ENCODE results near the gene NAT8.
"Not testable (repeated sequence)": the region's sequence is repeated elsewhere in the genome, so short reads cannot be mapped to it uniquely, and the experiment has no call there.

Gene NAT8

GRCh38 chr2:73610111-73610510, 32.1 kb downstream of the NAT8 start:
- no peaks in the 10 kb centered on the region for H3K79me1 ChIP-seq (replicated peaks; ENCODE audit: low read length, poor library complexity, severe bottlenecking)
- no peak overlapping the region for H2BK5ac ChIP-seq (ENCODE audit: low read depth, low read length, poor library complexity, severe bottlenecking)
- H3K18ac ChIP-seq (ENCODE audit: low read depth in 1 of 2, low read length in 2 of 2) = no peak overlapping the region
- no peak for DNase-seq
- H3K27me3 ChIP-seq (ENCODE audit: control insufficient read depth in 1 of 2, insufficient read depth in 1 of 2, low read length in 2 of 2) = no peaks in the 10 kb centered on the region
- 94% methylated on average over 2 of the region's 3 CpGs for WGBS
- H2AK5ac ChIP-seq (ENCODE audit: low read length, severe bottlenecking) = no peak overlapping the region
- H3K14ac ChIP-seq (ENCODE audit: low read length in 2 of 2) = no peak overlapping the region
- no peak overlapping the region for H2BK15ac ChIP-seq (ENCODE audit: low read depth, poor library complexity, severe bottlenecking)
- no peak overlapping the region for H2BK12ac ChIP-seq (ENCODE audit: low read length in 2 of 2)
- H3K4me2 ChIP-seq (ENCODE audit: low read length, poor library complexity, severe bottlenecking) = no peak overlapping the region
- H3K27ac ChIP-seq (ENCODE audit: low read length, poor library complexity, severe bottlenecking) = no peak overlapping the region
- no peak overlapping the region for H4K8ac ChIP-seq (ENCODE audit: low read length)
- H4K91ac ChIP-seq (ENCODE audit: low read length) = no peak overlapping the region
- no peak overlapping the region for H2AFZ ChIP-seq (ENCODE audit: low read depth, low read length)
- no peaks in the 10 kb centered on the region for H3K9me3 ChIP-seq (ENCODE audit: control insufficient read depth, low read length)
- H3K9ac ChIP-seq (ENCODE audit: low read length) = no peak overlapping the region
- no peak overlapping the region for H3K4ac ChIP-seq (ENCODE audit: low read depth in 1 of 2, low read length in 2 of 2)
- no peak overlapping the region for H3K23ac ChIP-seq (ENCODE audit: low read length in 2 of 2)
- no peak overlapping the region for H2BK120ac ChIP-seq (ENCODE audit: low read depth, low read length)
- H3K36me3 ChIP-seq (ENCODE audit: control insufficient read depth in 1 of 2, insufficient read depth in 2 of 2, low read depth in 1 of 2, low read length in 2 of 2) = peaks cover 0 to 6% of the 10 kb centered on the region in 2 experiments
- H3K4me1 ChIP-seq (ENCODE audit: control insufficient read depth, insufficient read depth, low read depth, low read length) = no peaks in the 10 kb centered on the region
- no peak overlapping the region for H3K4me3 ChIP-seq (ENCODE audit: insufficient read depth in 1 of 2, low read depth in 1 of 2, low read length in 2 of 2)

- H3K4me1 ChIP-seq (ENCODE audit: control insufficient read depth, insufficient read depth, low read depth, low read length); DNase-seq; H3K4me2 ChIP-seq (ENCODE audit: low read length, poor library complexity, severe bottlenecking); H2BK15ac ChIP-seq (ENCODE audit: low read depth, poor library complexity, severe bottlenecking); H2AK5ac ChIP-seq (ENCODE audit: low read length, severe bottlenecking); H3K4me3 ChIP-seq (ENCODE audit: insufficient read depth in 1 of 2, low read depth in 1 of 2, low read length in 2 of 2); H3K27me3 ChIP-seq (ENCODE audit: control insufficient read depth in 1 of 2, insufficient read depth in 1 of 2, low read length in 2 of 2); H4K91ac ChIP-seq (ENCODE audit: low read length); H3K27ac ChIP-seq (ENCODE audit: low read length, poor library complexity, severe bottlenecking); H2BK12ac ChIP-seq (ENCODE audit: low read length in 2 of 2); H2BK5ac ChIP-seq (ENCODE audit: low read depth, low read length, poor library complexity, severe bottlenecking); H2AFZ ChIP-seq (ENCODE audit: low read depth, low read length); H3K79me1 ChIP-seq (replicated peaks; ENCODE audit: low read length, poor library complexity, severe bottlenecking); H3K14ac ChIP-seq (ENCODE audit: low read length in 2 of 2); H2BK120ac ChIP-seq (ENCODE audit: low read depth, low read length); H3K4ac ChIP-seq (ENCODE audit: low read depth in 1 of 2, low read length in 2 of 2); H3K9me3 ChIP-seq (ENCODE audit: control insufficient read depth, low read length); H3K23ac ChIP-seq (ENCODE audit: low read length in 2 of 2); H4K8ac ChIP-seq (ENCODE audit: low read length); H3K9ac ChIP-seq (ENCODE audit: low read length); H3K18ac ChIP-seq (ENCODE audit: low read depth in 1 of 2, low read length in 2 of 2): not testable (repeated sequence)
- H3K36me3 ChIP-seq (ENCODE audit: control insufficient read depth in 1 of 2, insufficient read depth in 2 of 2, low read depth in 1 of 2, low read length in 2 of 2) = peaks cover 14 to 15% of the 10 kb centered on the region in 2 experiments
- WGBS = 91% methylated on average over 2 of the region's 2 CpGs
Measured at GRCh38 chr2:73604589-73604988, 37.6 kb downstream of the NAT8 start.

GRCh38 chr2:73603099-73603588, 39.1 kb downstream of the NAT8 start:
- peak; percentile 48 for DNase-seq
- H4K8ac ChIP-seq (ENCODE audit: low read length); H2BK120ac ChIP-seq (ENCODE audit: low read depth, low read length); H2BK5ac ChIP-seq (ENCODE audit: low read depth, low read length, poor library complexity, severe bottlenecking); H2BK15ac ChIP-seq (ENCODE audit: low read depth, poor library complexity, severe bottlenecking); H3K14ac ChIP-seq (ENCODE audit: low read length in 2 of 2); H3K4me3 ChIP-seq (ENCODE audit: insufficient read depth in 1 of 2, low read depth in 1 of 2, low read length in 2 of 2); H3K27me3 ChIP-seq (ENCODE audit: control insufficient read depth in 1 of 2, insufficient read depth in 1 of 2, low read length in 2 of 2); H2AK5ac ChIP-seq (ENCODE audit: low read length, severe bottlenecking); H3K4ac ChIP-seq (ENCODE audit: low read depth in 1 of 2, low read length in 2 of 2); H3K4me1 ChIP-seq (ENCODE audit: control insufficient read depth, insufficient read depth, low read depth, low read length); H3K18ac ChIP-seq (ENCODE audit: low read depth in 1 of 2, low read length in 2 of 2); H4K91ac ChIP-seq (ENCODE audit: low read length); H3K9ac ChIP-seq (ENCODE audit: low read length); H3K4me2 ChIP-seq (ENCODE audit: low read length, poor library complexity, severe bottlenecking); H2AFZ ChIP-seq (ENCODE audit: low read depth, low read length); H3K9me3 ChIP-seq (ENCODE audit: control insufficient read depth, low read length); H3K79me1 ChIP-seq (replicated peaks; ENCODE audit: low read length, poor library complexity, severe bottlenecking); H3K23ac ChIP-seq (ENCODE audit: low read length in 2 of 2); H3K27ac ChIP-seq (ENCODE audit: low read length, poor library complexity, severe bottlenecking); H2BK12ac ChIP-seq (ENCODE audit: low read length in 2 of 2): not testable (repeated sequence)
- WGBS = 52% methylated on average over 3 of the region's 4 CpGs
- H3K36me3 ChIP-seq (ENCODE audit: control insufficient read depth in 1 of 2, insufficient read depth in 2 of 2, low read depth in 1 of 2, low read length in 2 of 2) = peaks cover 10 to 15% of the 10 kb centered on the region in 2 experiments

- no peak overlapping the region for H4K91ac ChIP-seq (ENCODE audit: low read length)
- H4K8ac ChIP-seq (ENCODE audit: low read length) = no peak overlapping the region
- no peak overlapping the region for H2AK5ac ChIP-seq (ENCODE audit: low read length, severe bottlenecking)
- H3K4me3 ChIP-seq (ENCODE audit: insufficient read depth in 1 of 2, low read depth in 1 of 2, low read length in 2 of 2) = no peak overlapping the region
- no peak overlapping the region for H3K18ac ChIP-seq (ENCODE audit: low read depth in 1 of 2, low read length in 2 of 2)
- H3K9ac ChIP-seq (ENCODE audit: low read length) = no peak overlapping the region
- H3K23ac ChIP-seq (ENCODE audit: low read length in 2 of 2) = no peak overlapping the region
- H3K4me2 ChIP-seq (ENCODE audit: low read length, poor library complexity, severe bottlenecking) = no peak overlapping the region
- H2AFZ ChIP-seq (ENCODE audit: low read depth, low read length) = no peak overlapping the region
- no peak overlapping the region for H2BK12ac ChIP-seq (ENCODE audit: low read length in 2 of 2)
- H3K27me3 ChIP-seq (ENCODE audit: control insufficient read depth in 1 of 2, insufficient read depth in 1 of 2, low read length in 2 of 2) = no peaks in the 10 kb centered on the region
- no peak overlapping the region for H3K4ac ChIP-seq (ENCODE audit: low read depth in 1 of 2, low read length in 2 of 2)
- H3K14ac ChIP-seq (ENCODE audit: low read length in 2 of 2) = no peak overlapping the region
- H2BK5ac ChIP-seq (ENCODE audit: low read depth, low read length, poor library complexity, severe bottlenecking) = no peak overlapping the region
- H2BK15ac ChIP-seq (ENCODE audit: low read depth, poor library complexity, severe bottlenecking) = no peak overlapping the region
- no peak overlapping the region for H2BK120ac ChIP-seq (ENCODE audit: low read depth, low read length)
- 92% methylated on average over 5 of the region's 5 CpGs for WGBS
- no peaks in the 10 kb centered on the region for H3K9me3 ChIP-seq (ENCODE audit: control insufficient read depth, low read length)
- H3K27ac ChIP-seq (ENCODE audit: low read length, poor library complexity, severe bottlenecking) = no peak overlapping the region
- H3K79me1 ChIP-seq (replicated peaks; ENCODE audit: low read length, poor library complexity, severe bottlenecking) = no peaks in the 10 kb centered on the region
- H3K36me3 ChIP-seq (ENCODE audit: control insufficient read depth in 1 of 2, insufficient read depth in 2 of 2, low read depth in 1 of 2, low read length in 2 of 2) = peaks cover 10 to 15% of the 10 kb centered on the region in 2 experiments
- no peak for DNase-seq
- no peaks in the 10 kb centered on the region for H3K4me1 ChIP-seq (ENCODE audit: control insufficient read depth, insufficient read depth, low read depth, low read length)
Measured at GRCh38 chr2:73601780-73602179, 40.4 kb downstream of the NAT8 start.

Measured in mesenchymal stem cell (in vitro differentiated cells and primary cell).